Measurements from ENCODE around the gene ADGRV1.

Gene ADGRV1

GRCh38 chr5:91125916-91126315 is 567.3 kb downstream of the ADGRV1 start:
- H3K9ac ChIP-seq (ENCODE audit: low read length) = no peak overlapping the region
- no peaks in the 10 kb centered on the region for H3K9me3 ChIP-seq (ENCODE audit: control insufficient read depth, low read length)
- peak; percentile 71 for DNase-seq (ENCODE audit: low read depth)

GRCh38 chr5:91126448-91126847 is 567.9 kb downstream of the ADGRV1 start:
- Histone ChIP-seq H3K9me3 (ENCODE audit: control insufficient read depth, low read length) (no peaks in the 10 kb centered on the region), H3K9ac (ENCODE audit: low read length) (no peak overlapping the region), H3K36me3 (ENCODE audit: control insufficient read depth, insufficient read depth, low read length, severe bottlenecking) (no peaks in the 10 kb centered on the region), H3K4me1 (ENCODE audit: control insufficient read depth, insufficient read depth, low read length) (peaks cover 47% of the 10 kb centered on the region), H3K4me3 (ENCODE audit: low read length) (no peak overlapping the region), H3K27me3 (replicated peaks; ENCODE audit: control insufficient read depth, insufficient read depth, low read length) (no peaks in the 10 kb centered on the region)
- DNase-seq (ENCODE audit: low read depth) = peak; percentile 94

More at GRCh38 chr5:91125916-91126315, 567.3 kb downstream of the ADGRV1 start:
- H3K27me3 ChIP-seq (replicated peaks; ENCODE audit: control insufficient read depth, insufficient read depth, low read length) = no peaks in the 10 kb centered on the region
- H3K36me3 ChIP-seq (ENCODE audit: control insufficient read depth, insufficient read depth, low read length, severe bottlenecking) = no peaks in the 10 kb centered on the region
- no peak overlapping the region for H3K4me3 ChIP-seq (ENCODE audit: low read length)
- peaks cover 52% of the 10 kb centered on the region for H3K4me1 ChIP-seq (ENCODE audit: control insufficient read depth, insufficient read depth, low read length)

GRCh38 chr5:91126888-91127287 is 568.3 kb downstream of the ADGRV1 start:
- Histone ChIP-seq H3K9ac (ENCODE audit: low read length) (no peak overlapping the region), H3K36me3 (ENCODE audit: control insufficient read depth, insufficient read depth, low read length, severe bottlenecking) (no peaks in the 10 kb centered on the region), H3K9me3 (ENCODE audit: control insufficient read depth, low read length) (no peaks in the 10 kb centered on the region), H3K4me1 (ENCODE audit: control insufficient read depth, insufficient read depth, low read length) (peaks cover 44% of the 10 kb centered on the region), H3K27me3 (replicated peaks; ENCODE audit: control insufficient read depth, insufficient read depth, low read length) (no peaks in the 10 kb centered on the region), H3K4me3 (ENCODE audit: low read length) (no peak overlapping the region)
- DNase-seq (ENCODE audit: low read depth) = no peak

- H3K36me3 ChIP-seq (ENCODE audit: control insufficient read depth, insufficient read depth, low read length, severe bottlenecking) = no peaks in the 10 kb centered on the region
- no peak overlapping the region for H3K4me3 ChIP-seq (ENCODE audit: low read length)
- H3K27me3 ChIP-seq (replicated peaks; ENCODE audit: control insufficient read depth, insufficient read depth, low read length) = no peaks in the 10 kb centered on the region
- no peak overlapping the region for H3K9ac ChIP-seq (ENCODE audit: low read length)
- DNase-seq (ENCODE audit: low read depth) = peak; percentile 45
- H3K4me1 ChIP-seq (ENCODE audit: control insufficient read depth, insufficient read depth, low read length) = peaks cover 37% of the 10 kb centered on the region
- H3K9me3 ChIP-seq (ENCODE audit: control insufficient read depth, low read length) = no peaks in the 10 kb centered on the region
These were observed 569.0 kb downstream of the ADGRV1 start for GRCh38 chr5:91127456-91128081.

GRCh38 chr5:91128604-91129003 is 570.0 kb downstream of the ADGRV1 start:
- H3K9ac ChIP-seq (ENCODE audit: low read length) = no peak overlapping the region
- H3K4me1 ChIP-seq (ENCODE audit: control insufficient read depth, insufficient read depth, low read length) = peaks cover 33% of the 10 kb centered on the region
- no peaks in the 10 kb centered on the region for H3K27me3 ChIP-seq (replicated peaks; ENCODE audit: control insufficient read depth, insufficient read depth, low read length)
- H3K9me3 ChIP-seq (ENCODE audit: control insufficient read depth, low read length) = no peaks in the 10 kb centered on the region
- DNase-seq (ENCODE audit: low read depth) = no peak
- no peaks in the 10 kb centered on the region for H3K36me3 ChIP-seq (ENCODE audit: control insufficient read depth, insufficient read depth, low read length, severe bottlenecking)
- no peak overlapping the region for H3K4me3 ChIP-seq (ENCODE audit: low read length)

GRCh38 chr5:91129748-91130147 is 571.2 kb downstream of the ADGRV1 start:
- DNase-seq (ENCODE audit: low read depth) = peak; percentile 52
- no peaks in the 10 kb centered on the region for H3K27me3 ChIP-seq (replicated peaks; ENCODE audit: control insufficient read depth, insufficient read depth, low read length)
- no peaks in the 10 kb centered on the region for H3K9me3 ChIP-seq (ENCODE audit: control insufficient read depth, low read length)
- no peak overlapping the region for H3K9ac ChIP-seq (ENCODE audit: low read length)
- peaks cover 25% of the 10 kb centered on the region for H3K4me1 ChIP-seq (ENCODE audit: control insufficient read depth, insufficient read depth, low read length)
- H3K36me3 ChIP-seq (ENCODE audit: control insufficient read depth, insufficient read depth, low read length, severe bottlenecking) = no peaks in the 10 kb centered on the region
- H3K4me3 ChIP-seq (ENCODE audit: low read length) = no peak overlapping the region

- no peaks in the 10 kb centered on the region for H3K9me3 ChIP-seq (ENCODE audit: control insufficient read depth, low read length)
- H3K27me3 ChIP-seq (replicated peaks; ENCODE audit: control insufficient read depth, insufficient read depth, low read length) = no peaks in the 10 kb centered on the region
- no peaks in the 10 kb centered on the region for H3K36me3 ChIP-seq (ENCODE audit: control insufficient read depth, insufficient read depth, low read length, severe bottlenecking)
- no peak overlapping the region for H3K9ac ChIP-seq (ENCODE audit: low read length)
- H3K4me1 ChIP-seq (ENCODE audit: control insufficient read depth, insufficient read depth, low read length) = peaks cover 24% of the 10 kb centered on the region
- no peak for DNase-seq (ENCODE audit: low read depth)
- H3K4me3 ChIP-seq (ENCODE audit: low read length) = no peak overlapping the region
These were observed 572.2 kb downstream of the ADGRV1 start for GRCh38 chr5:91130759-91131158.

- no peak overlapping the region for H3K9ac ChIP-seq (ENCODE audit: low read length)
- no peaks in the 10 kb centered on the region for H3K36me3 ChIP-seq (ENCODE audit: control insufficient read depth, insufficient read depth, low read length, severe bottlenecking)
- H3K4me1 ChIP-seq (ENCODE audit: control insufficient read depth, insufficient read depth, low read length) = peaks cover 6% of the 10 kb centered on the region
- H3K9me3 ChIP-seq (ENCODE audit: control insufficient read depth, low read length) = no peaks in the 10 kb centered on the region
- no peak overlapping the region for H3K4me3 ChIP-seq (ENCODE audit: low read length)
- H3K27me3 ChIP-seq (replicated peaks; ENCODE audit: control insufficient read depth, insufficient read depth, low read length) = no peaks in the 10 kb centered on the region
- DNase-seq (ENCODE audit: low read depth) = no peak
These were observed 574.0 kb downstream of the ADGRV1 start for GRCh38 chr5:91132550-91132949.

GRCh38 chr5:91133183-91133582 is 574.6 kb downstream of the ADGRV1 start:
- H3K27me3 ChIP-seq (replicated peaks; ENCODE audit: control insufficient read depth, insufficient read depth, low read length) = no peaks in the 10 kb centered on the region
- H3K9ac ChIP-seq (ENCODE audit: low read length) = no peak overlapping the region
- no peaks in the 10 kb centered on the region for H3K36me3 ChIP-seq (ENCODE audit: control insufficient read depth, insufficient read depth, low read length, severe bottlenecking)
- no peaks in the 10 kb centered on the region for H3K4me1 ChIP-seq (ENCODE audit: control insufficient read depth, insufficient read depth, low read length)
- no peaks in the 10 kb centered on the region for H3K9me3 ChIP-seq (ENCODE audit: control insufficient read depth, low read length)
- no peak for DNase-seq (ENCODE audit: low read depth)
- no peak overlapping the region for H3K4me3 ChIP-seq (ENCODE audit: low read length)

- DNase-seq (ENCODE audit: low read depth) = no peak
- H3K9ac ChIP-seq (ENCODE audit: low read length) = no peak overlapping the region
- no peaks in the 10 kb centered on the region for H3K27me3 ChIP-seq (replicated peaks; ENCODE audit: control insufficient read depth, insufficient read depth, low read length)
- no peaks in the 10 kb centered on the region for H3K36me3 ChIP-seq (ENCODE audit: control insufficient read depth, insufficient read depth, low read length, severe bottlenecking)
- H3K4me1 ChIP-seq (ENCODE audit: control insufficient read depth, insufficient read depth, low read length) = no peaks in the 10 kb centered on the region
- no peaks in the 10 kb centered on the region for H3K9me3 ChIP-seq (ENCODE audit: control insufficient read depth, low read length)
- H3K4me3 ChIP-seq (ENCODE audit: low read length) = no peak overlapping the region
These were observed 577.1 kb downstream of the ADGRV1 start for GRCh38 chr5:91135475-91136248.

GRCh38 chr5:91136271-91136670 is 577.7 kb downstream of the ADGRV1 start:
- DNase-seq (ENCODE audit: low read depth) = no peak
- Histone ChIP-seq H3K9ac (ENCODE audit: low read length) (no peak overlapping the region), H3K9me3 (ENCODE audit: control insufficient read depth, low read length) (no peaks in the 10 kb centered on the region), H3K4me3 (ENCODE audit: low read length) (no peak overlapping the region), H3K27me3 (replicated peaks; ENCODE audit: control insufficient read depth, insufficient read depth, low read length) (no peaks in the 10 kb centered on the region), H3K36me3 (ENCODE audit: control insufficient read depth, insufficient read depth, low read length, severe bottlenecking) (no peaks in the 10 kb centered on the region), H3K4me1 (ENCODE audit: control insufficient read depth, insufficient read depth, low read length) (no peaks in the 10 kb centered on the region)

All from adipocyte (in vitro differentiated cells).